Epithelial cell of alveolus of lung (primary cell): ENCODE measurements around the gene ASPG. TPM values are rescaled to one million over a fixed set of nuclear protein-coding genes. Genes with fewer than 3 reads are reported as not detected.

Source experiments
- total RNA-seq: library from RNA; depleted of rRNA; stranded (reverse); fragments of >200 nt; gene quantifications from 2 replicates; pipeline ENCODE4 v1.2.1, GENCODE V29; 2015

ASPG gene
- not detected in 2 replicates for total RNA-seq

GRCh38 chr14:104085032-104085888 is at the start of gene ASPG:
TSS of gene ASPG (plus strand) at chr14:104085700. CDS start at chr14:104085771, 71 bp downstream.

GRCh38 chr14:104138098-104138717 is 52.7 kb downstream of the ASPG start, which contains the start of gene KIF26A:
TSS of gene KIF26A (plus strand) at chr14:104138587. CDS start at chr14:104138723, 136 bp downstream.

Other genes with a start within 250 kb of the ASPG start
- gene PPP1R13B, start 238.1 kb upstream of the ASPG start, total RNA-seq = 1.3 and 1.4 TPM in 2 replicates
- gene TDRD9, start 157.2 kb upstream of the ASPG start, total RNA-seq = 0.26 TPM in 1 of 2 replicates, not detected in the other
- gene RD3L, start 143.2 kb upstream of the ASPG start, total RNA-seq = not detected in 2 replicates
- 0.26 and 1.2 TPM in 2 replicates for gene KIF26A, start 52.9 kb downstream of the ASPG start, total RNA-seq